HEK293T (cell line): ENCODE measurements around the gene KCNQ1.

Source experiments
- CTCF ChIA-PET: fragments of 350-600 bp; formaldehyde crosslinking; extraction: SDS; loops from one replicate; lab custom pipeline; 2021; ENCODE audit warnings: antibody characterized with exemption, inconsistent platforms; lab: Yijun Ruan, JAX
- POLR2A ChIA-PET: fragments of 350-600 bp; formaldehyde crosslinking; extraction: SDS; loops from one replicate; lab custom pipeline; 2020; ENCODE audit warnings: antibody characterized with exemption, inconsistent platforms; lab: Yijun Ruan, JAX
- DNase-seq: peaks from one replicate; pipeline ENCODE4 v3.0.0; 2012; ENCODE audit warnings: mixed read lengths; ENCODE audit errors: extremely low spot score
- ARNT ChIP-seq: fragments of 450-650 bp; IDR thresholded peaks from 2 replicates; pipeline ENCODE4 v1.6.1; 2017; ENCODE audit warnings: mild to moderate bottlenecking
- BHLHE40 ChIP-seq: fragments of 450-650 bp; IDR thresholded peaks from 2 replicates; pipeline ENCODE4 v1.6.1; 2016; ENCODE audit warnings: mild to moderate bottlenecking, moderate library complexity, borderline replicate concordance
- CTBP1 ChIP-seq: fragments of 450-650 bp; IDR thresholded peaks from 2 replicates; pipeline ENCODE4 v1.6.1; 2016; ENCODE audit warnings: borderline replicate concordance
- ELF4 ChIP-seq: fragments of 450-650 bp; IDR thresholded peaks from 2 replicates; pipeline ENCODE4 v1.6.1; 2017; ENCODE audit warnings: antibody characterized with exemption
- FOXA1 ChIP-seq: fragments of 450-650 bp; IDR thresholded peaks from 2 replicates; pipeline ENCODE4 v1.6.1; 2016; ENCODE audit warnings: mild to moderate bottlenecking
- FOXK2 ChIP-seq: fragments of 450-650 bp; IDR thresholded peaks from 2 replicates; pipeline ENCODE4 v1.6.1; 2016; ENCODE audit warnings: mild to moderate bottlenecking
- FOXM1 ChIP-seq: fragments of 450-650 bp; IDR thresholded peaks from 2 replicates; pipeline ENCODE4 v1.6.1; 2017; ENCODE audit warnings: mild to moderate bottlenecking, borderline replicate concordance
- HDGF ChIP-seq: fragments of 450-650 bp; IDR thresholded peaks from 2 replicates; pipeline ENCODE4 v1.6.1; 2017; ENCODE audit warnings: antibody characterized with exemption, borderline replicate concordance
- L3MBTL2 ChIP-seq: fragments of 450-650 bp; conservative IDR thresholded peaks from 2 replicates; pipeline ENCODE4 v1.6.1; 2016; ENCODE audit warnings: mild to moderate bottlenecking
- LEF1 ChIP-seq: fragments of 450-650 bp; IDR thresholded peaks from 2 replicates; pipeline ENCODE4 v1.6.1; 2017; ENCODE audit warnings: mild to moderate bottlenecking, borderline replicate concordance
- NFRKB ChIP-seq: fragments of 450-650 bp; IDR thresholded peaks from 2 replicates; pipeline ENCODE4 v1.6.1; 2016; ENCODE audit warnings: mild to moderate bottlenecking, moderate library complexity
- PKNOX1 ChIP-seq: fragments of 450-650 bp; IDR thresholded peaks from 2 replicates; pipeline ENCODE4 v1.6.1; 2016
- SP1 ChIP-seq: fragments of 450-650 bp; IDR thresholded peaks from 2 replicates; pipeline ENCODE4 v1.6.1; 2017
- SUZ12 ChIP-seq: fragments of 450-650 bp; IDR thresholded peaks from 2 replicates; pipeline ENCODE4 v1.6.1; 2016; ENCODE audit warnings: mild to moderate bottlenecking
- TARDBP ChIP-seq: fragments of 450-650 bp; IDR thresholded peaks from 2 replicates; pipeline ENCODE4 v1.6.1; 2016
- ZNF384 ChIP-seq: fragments of 450-650 bp; IDR thresholded peaks from 2 replicates; pipeline ENCODE4 v1.6.1; 2016

KCNQ1 gene

GRCh38 chr11:2557381-2557780 lies 112.6 kb downstream of the KCNQ1 start:
- TF ChIP-seq SUZ12, result no peak
- no peak for TF ChIP-seq HDGF
- TF ChIP-seq SP1, result no peak
- no peak for DNase-seq
- CTCF ChIA-PET, result no interaction called here
- POLR2A ChIA-PET, result no interaction called here

- no peak for TF ChIP-seq SP1
- TF ChIP-seq CTBP1, result no peak
- no peak for TF ChIP-seq HDGF
- no peak for TF ChIP-seq FOXK2
- TF ChIP-seq FOXA1, result no peak
- TF ChIP-seq L3MBTL2, result no peak
- TF ChIP-seq FOXM1, result no peak
- no peak for TF ChIP-seq PKNOX1
- no peak for TF ChIP-seq ELF4
- TF ChIP-seq TARDBP, result no peak
- no peak for TF ChIP-seq LEF1
- no peak for TF ChIP-seq ZNF384
- no peak for TF ChIP-seq SUZ12
- ChIA-PET CTCF (no interaction called here), POLR2A (no interaction called here)
- no peak for DNase-seq
Measured at GRCh38 chr11:2558397-2558796, 113.6 kb downstream of the KCNQ1 start.

GRCh38 chr11:2558861-2559526 lies 114.2 kb downstream of the KCNQ1 start:
- POLR2A ChIA-PET, result no interaction called here
- CTCF ChIA-PET, result no interaction called here
- TF ChIP-seq FOXA1 (no peak), BHLHE40 (no peak), FOXK2 (no peak), ZNF384 (no peak)
- DNase-seq, result no peak

GRCh38 chr11:2559527-2560311 lies 114.9 kb downstream of the KCNQ1 start:
- ChIA-PET CTCF (no interaction called here), POLR2A (no interaction called here)
- DNase-seq, result no peak
- TF ChIP-seq ELF4 (no peak), NFRKB (no peak), SUZ12 (no peak), L3MBTL2 (no peak), FOXK2 (no peak), ARNT (no peak), HDGF (no peak), SP1 (no peak), BHLHE40 (no peak), TARDBP (no peak), ZNF384 (no peak), LEF1 (no peak), FOXA1 (no peak), CTBP1 (no peak), PKNOX1 (no peak), FOXM1 (no peak)

- POLR2A ChIA-PET, result no interaction called here
- CTCF ChIA-PET, result no interaction called here
- TF ChIP-seq FOXA1 (no peak), FOXM1 (no peak), TARDBP (no peak), BHLHE40 (no peak), FOXK2 (no peak), PKNOX1 (no peak), ARNT (no peak), ZNF384 (no peak), NFRKB (no peak), CTBP1 (no peak), ELF4 (no peak), HDGF (no peak), L3MBTL2 (no peak)
- no peak for DNase-seq
Measured at GRCh38 chr11:2561696-2562581, 117.1 kb downstream of the KCNQ1 start.

- TF ChIP-seq BHLHE40 (no peak), FOXA1 (no peak), LEF1 (no peak), ELF4 (no peak), FOXK2 (no peak), HDGF (no peak), PKNOX1 (no peak), L3MBTL2 (no peak), ARNT (no peak), CTBP1 (no peak), SP1 (no peak), NFRKB (no peak), FOXM1 (no peak), ZNF384 (no peak), TARDBP (no peak), SUZ12 (no peak)
- DNase-seq, result no peak
- POLR2A ChIA-PET, result no interaction called here
- CTCF ChIA-PET, result no interaction called here
Measured at GRCh38 chr11:2562890-2563212, 118.0 kb downstream of the KCNQ1 start.
